SJCRH30 (cell line): ENCODE measurements around the gene ARHGEF12. TPM values are rescaled to one million over a fixed set of nuclear protein-coding genes. Genes with fewer than 3 reads are reported as not detected.
A peak's percentile ranks its signal among the peaks of the same experiment; 100 is the strongest.

ENCODE experiments used
- DNase-seq, 2 experiments: peaks; one replicate each; pipeline ENCODE4 v3.0.0-alpha.2; 2015 to 2020
- H3K27ac ChIP-seq: fragments of 250-450 bp; sonication (Bioruptor Pico); 2 replicates; pipeline ENCODE4 v1.5.1; 2020; ENCODE audit warnings: mild to moderate bottlenecking, moderate library complexity
- H3K27me3 ChIP-seq: fragments of 250-450 bp; sonication (Bioruptor Pico); 2 replicates; pipeline ENCODE4 v1.5.1; 2020; ENCODE audit warnings: mild to moderate bottlenecking, moderate library complexity
- H3K36me3 ChIP-seq: fragments of 250-450 bp; sonication (Bioruptor Pico); 2 replicates; pipeline ENCODE4 v1.5.1; 2020; ENCODE audit warnings: mild to moderate bottlenecking, moderate library complexity
- H3K4me1 ChIP-seq: fragments of 250-450 bp; sonication (Bioruptor Pico); 2 replicates; pipeline ENCODE4 v1.5.1; 2020; ENCODE audit warnings: mild to moderate bottlenecking, moderate library complexity
- H3K4me3 ChIP-seq: fragments of 250-450 bp; sonication (Bioruptor Pico); 2 replicates; pipeline ENCODE4 v1.5.1; 2020; ENCODE audit warnings: mild to moderate bottlenecking, moderate library complexity
- H3K9me3 ChIP-seq: fragments of 250-450 bp; sonication (Bioruptor Pico); replicated peaks from 2 replicates; pipeline ENCODE4 v1.5.1; 2020; ENCODE audit warnings: mild to moderate bottlenecking, moderate library complexity
- total RNA-seq: library from RNA; depleted of rRNA; stranded (reverse); fragments of >200 nt; shearing (Covaris generic); gene quantifications from 2 replicates; pipeline ENCODE4 v1.2.3, GENCODE V29; 2014; rRNA removed

Gene ARHGEF12
- total RNA-seq, result 34.0 and 36.2 TPM in 2 replicates

- H3K4me1 ChIP-seq, result peaks cover 21% of the 10 kb centered on the region
- H3K27me3 ChIP-seq, result no peaks in the 10 kb centered on the region
- DNase-seq, result peak; percentile 86 to 91
- H3K27ac ChIP-seq, result peak within 1 kb of the TSS; percentile 74
- no peaks in the 10 kb centered on the region for H3K9me3 ChIP-seq
- no peaks in the 10 kb centered on the region for H3K36me3 ChIP-seq
- H3K4me3 ChIP-seq, result peak within 1 kb of the TSS; percentile 96
Observed at GRCh38 chr11:120335908-120336640, at the start of gene ARHGEF12. Gene ARHGEF12 (plus strand): TSS chr11:120336413. CDS start chr11:120337244, 831 bp downstream.

GRCh38 chr11:120288021-120288420 lies 48.2 kb upstream of the ARHGEF12 start:
- no peaks in the 10 kb centered on the region for H3K36me3 ChIP-seq
- no peak for DNase-seq
- H3K27ac ChIP-seq, result no peak overlapping the region
- H3K9me3 ChIP-seq, result no peaks in the 10 kb centered on the region
- no peaks in the 10 kb centered on the region for H3K27me3 ChIP-seq
- no peak overlapping the region for H3K4me3 ChIP-seq
- no peaks in the 10 kb centered on the region for H3K4me1 ChIP-seq

GRCh38 chr11:120289426-120289825 lies 46.8 kb upstream of the ARHGEF12 start:
- Histone ChIP-seq H3K4me1 (no peaks in the 10 kb centered on the region), H3K9me3 (no peaks in the 10 kb centered on the region), H3K4me3 (no peak overlapping the region), H3K36me3 (no peaks in the 10 kb centered on the region), H3K27ac (no peak overlapping the region), H3K27me3 (no peaks in the 10 kb centered on the region)
- no peak for DNase-seq

GRCh38 chr11:120290956-120291355 lies 45.3 kb upstream of the ARHGEF12 start:
- no peak for DNase-seq
- H3K36me3 ChIP-seq, result no peaks in the 10 kb centered on the region
- H3K9me3 ChIP-seq, result no peaks in the 10 kb centered on the region
- H3K4me1 ChIP-seq, result no peaks in the 10 kb centered on the region
- no peaks in the 10 kb centered on the region for H3K27me3 ChIP-seq
- no peak overlapping the region for H3K27ac ChIP-seq
- H3K4me3 ChIP-seq, result no peak overlapping the region

GRCh38 chr11:120293038-120293800 lies 43.0 kb upstream of the ARHGEF12 start:
- no peaks in the 10 kb centered on the region for H3K9me3 ChIP-seq
- no peaks in the 10 kb centered on the region for H3K27me3 ChIP-seq
- DNase-seq, result no peak
- H3K4me1 ChIP-seq, result no peaks in the 10 kb centered on the region
- no peak overlapping the region for H3K27ac ChIP-seq
- H3K36me3 ChIP-seq, result no peaks in the 10 kb centered on the region
- H3K4me3 ChIP-seq, result no peak overlapping the region

GRCh38 chr11:120294096-120294495 lies 42.1 kb upstream of the ARHGEF12 start:
- Histone ChIP-seq H3K9me3 (no peaks in the 10 kb centered on the region), H3K4me3 (no peak overlapping the region), H3K27me3 (no peaks in the 10 kb centered on the region), H3K27ac (no peak overlapping the region), H3K36me3 (no peaks in the 10 kb centered on the region), H3K4me1 (no peaks in the 10 kb centered on the region)
- DNase-seq, result no peak

GRCh38 chr11:120295099-120295498 lies 41.1 kb upstream of the ARHGEF12 start:
- H3K4me3 ChIP-seq, result no peak overlapping the region
- H3K9me3 ChIP-seq, result no peaks in the 10 kb centered on the region
- H3K36me3 ChIP-seq, result no peaks in the 10 kb centered on the region
- no peak for DNase-seq
- no peak overlapping the region for H3K27ac ChIP-seq
- H3K4me1 ChIP-seq, result no peaks in the 10 kb centered on the region
- H3K27me3 ChIP-seq, result no peaks in the 10 kb centered on the region

- no peaks in the 10 kb centered on the region for H3K9me3 ChIP-seq
- H3K27ac ChIP-seq, result no peak overlapping the region
- no peaks in the 10 kb centered on the region for H3K27me3 ChIP-seq
- H3K36me3 ChIP-seq, result no peaks in the 10 kb centered on the region
- H3K4me1 ChIP-seq, result no peaks in the 10 kb centered on the region
- DNase-seq, result no peak
- H3K4me3 ChIP-seq, result no peak overlapping the region
Observed at GRCh38 chr11:120296554-120296953, 39.7 kb upstream of the ARHGEF12 start.

GRCh38 chr11:120298461-120298860 lies 37.8 kb upstream of the ARHGEF12 start:
- DNase-seq, result no peak
- Histone ChIP-seq H3K9me3 (no peaks in the 10 kb centered on the region), H3K27ac (no peak overlapping the region), H3K4me1 (no peaks in the 10 kb centered on the region; the same call in 1 of the 2 replicates), H3K36me3 (no peaks in the 10 kb centered on the region), H3K27me3 (no peaks in the 10 kb centered on the region), H3K4me3 (no peak overlapping the region)

- no peak for DNase-seq
- Histone ChIP-seq H3K36me3 (no peaks in the 10 kb centered on the region), H3K27me3 (no peaks in the 10 kb centered on the region), H3K4me1 (no peaks in the 10 kb centered on the region; the same call in 1 of the 2 replicates), H3K9me3 (no peaks in the 10 kb centered on the region), H3K27ac (no peak overlapping the region), H3K4me3 (no peak overlapping the region)
Observed at GRCh38 chr11:120302001-120302805, 34.0 kb upstream of the ARHGEF12 start.

- no peaks in the 10 kb centered on the region; the same call in 1 of the 2 replicates for H3K4me1 ChIP-seq
- H3K27ac ChIP-seq, result no peak overlapping the region
- no peaks in the 10 kb centered on the region for H3K36me3 ChIP-seq
- no peak overlapping the region for H3K4me3 ChIP-seq
- DNase-seq, result peak; percentile 65 to 87
- H3K27me3 ChIP-seq, result no peaks in the 10 kb centered on the region
- no peaks in the 10 kb centered on the region for H3K9me3 ChIP-seq
Observed at GRCh38 chr11:120303004-120303637, 33.1 kb upstream of the ARHGEF12 start.

GRCh38 chr11:120304526-120304925 lies 31.7 kb upstream of the ARHGEF12 start:
- Histone ChIP-seq H3K9me3 (no peaks in the 10 kb centered on the region), H3K36me3 (no peaks in the 10 kb centered on the region), H3K4me1 (no peaks in the 10 kb centered on the region; the same call in 1 of the 2 replicates), H3K27ac (no peak overlapping the region), H3K27me3 (no peaks in the 10 kb centered on the region), H3K4me3 (no peak overlapping the region)
- no peak for DNase-seq

- Histone ChIP-seq H3K4me3 (no peak overlapping the region), H3K27ac (no peak overlapping the region), H3K36me3 (no peaks in the 10 kb centered on the region), H3K27me3 (no peaks in the 10 kb centered on the region), H3K9me3 (no peaks in the 10 kb centered on the region), H3K4me1 (no peaks in the 10 kb centered on the region; the same call in 1 of the 2 replicates)
- no peak for DNase-seq
Observed at GRCh38 chr11:120305286-120305685, 30.9 kb upstream of the ARHGEF12 start.

- no peaks in the 10 kb centered on the region for H3K9me3 ChIP-seq
- no peaks in the 10 kb centered on the region; the same call in 1 of the 2 replicates for H3K4me1 ChIP-seq
- H3K4me3 ChIP-seq, result no peak overlapping the region
- no peaks in the 10 kb centered on the region for H3K27me3 ChIP-seq
- no peaks in the 10 kb centered on the region for H3K36me3 ChIP-seq
- peak; percentile 7 to 17 for DNase-seq
- no peak overlapping the region for H3K27ac ChIP-seq
Observed at GRCh38 chr11:120306519-120307242, 29.5 kb upstream of the ARHGEF12 start.
